Mammary epithelial cell (primary cell): ENCODE data around the gene FAM184B.

ENCODE experiments used
- EZH2 ChIP-seq: IDR thresholded peaks from 2 replicates; pipeline ENCODE4 v1.6.1; 2012; ENCODE audit warnings: low read length, inconsistent platforms, borderline replicate concordance
- TF ChIP-seq, protein P1 (sequence below), 2 donors: IDR thresholded peaks in 1 of 2; conservative IDR thresholded peaks in 1 of 2; 2 replicates each; pipeline ENCODE4 v1.5.1; 2011 to 2012; ENCODE audit warnings: inconsistent platforms in 2 of 2, low read length in 2 of 2, mild to moderate bottlenecking in 2 of 2, control low read depth in 1 of 2, low read depth in 1 of 2; ENCODE audit not compliant: insufficient read depth in 1 of 2; ENCODE audit errors: extremely low read depth in 1 of 2

GRCh38 chr4:17719106-17719505 is 62.3 kb downstream of the FAM184B start:
- TF ChIP-seq, protein P1, sequence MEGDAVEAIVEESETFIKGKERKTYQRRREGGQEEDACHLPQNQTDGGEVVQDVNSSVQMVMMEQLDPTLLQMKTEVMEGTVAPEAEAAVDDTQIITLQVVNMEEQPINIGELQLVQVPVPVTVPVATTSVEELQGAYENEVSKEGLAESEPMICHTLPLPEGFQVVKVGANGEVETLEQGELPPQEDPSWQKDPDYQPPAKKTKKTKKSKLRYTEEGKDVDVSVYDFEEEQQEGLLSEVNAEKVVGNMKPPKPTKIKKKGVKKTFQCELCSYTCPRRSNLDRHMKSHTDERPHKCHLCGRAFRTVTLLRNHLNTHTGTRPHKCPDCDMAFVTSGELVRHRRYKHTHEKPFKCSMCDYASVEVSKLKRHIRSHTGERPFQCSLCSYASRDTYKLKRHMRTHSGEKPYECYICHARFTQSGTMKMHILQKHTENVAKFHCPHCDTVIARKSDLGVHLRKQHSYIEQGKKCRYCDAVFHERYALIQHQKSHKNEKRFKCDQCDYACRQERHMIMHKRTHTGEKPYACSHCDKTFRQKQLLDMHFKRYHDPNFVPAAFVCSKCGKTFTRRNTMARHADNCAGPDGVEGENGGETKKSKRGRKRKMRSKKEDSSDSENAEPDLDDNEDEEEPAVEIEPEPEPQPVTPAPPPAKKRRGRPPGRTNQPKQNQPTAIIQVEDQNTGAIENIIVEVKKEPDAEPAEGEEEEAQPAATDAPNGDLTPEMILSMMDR (conservative IDR thresholded peaks at IDR 0.05 in 1 of 2, IDR thresholded peaks at IDR 0.05 in 1 of 2; ENCODE audit: extremely low read depth in 1 of 2, insufficient read depth in 1 of 2, low read depth in 1 of 2, low read length in 2 of 2), result no peak
- no peak for TF ChIP-seq EZH2
